ENCODE measurements around the gene DLEC1. TPM values are rescaled to one million over a fixed set of nuclear protein-coding genes. Genes with fewer than 3 reads are reported as not detected.
A peak's percentile ranks its signal among the peaks of the same experiment; 100 is the strongest.

DLEC1 gene
- total and polyA plus RNA-seq, 3 experiments from 2014 or later: 0.56 to 1.3 (median 1.0) TPM

DNA sequence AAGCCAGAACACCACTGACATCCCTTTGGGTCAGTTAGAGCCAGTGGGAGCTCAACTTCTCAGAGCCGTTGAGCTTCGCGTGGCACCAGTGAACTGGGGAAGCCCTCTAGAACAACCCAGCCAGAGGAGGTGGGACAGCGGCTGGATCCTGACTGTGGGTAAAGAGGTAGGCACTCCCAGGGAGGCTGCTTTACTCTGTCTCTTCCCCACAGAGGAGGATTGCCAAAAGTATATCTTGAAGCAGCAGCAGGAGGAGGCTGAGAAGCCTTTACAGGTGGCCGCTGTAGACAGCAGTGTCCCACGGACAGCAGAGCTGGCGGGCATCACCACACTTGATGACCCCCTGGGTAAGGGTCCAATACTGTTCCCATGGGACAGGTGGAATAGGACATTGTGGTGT is 100.6 kb downstream of the DLEC1 start:
- H3K27ac ChIP-seq (ENCODE audit: low read depth, low read length): peak overlapping the region; percentile 89
- peaks cover 9% of the 10 kb centered on the region for H3K36me3 ChIP-seq (ENCODE audit: insufficient read depth, low read length)
- peak overlapping the region; percentile 97 for H3K4me3 ChIP-seq (ENCODE audit: low read length)
- Mint-ChIP-seq H3K4me1 (peaks cover 54 to 63% (median 60%) of the 10 kb centered on the region in 3 donors), H3K4me3 (peak overlapping the region; percentile 87 to 99 (median 95)), H3K36me3 (peaks cover 0 to 53% (median 14%) of the 10 kb centered on the region in 3 donors), H3K9me3 (no peaks in the 10 kb centered on the region), H3K27me3 (peaks cover 0 to 2% of the 10 kb centered on the region in 2 donors), H3K27ac (peak overlapping the region; percentile 79 to 100 (median 96))
- H3K9me3 ChIP-seq (ENCODE audit: low read length): no peaks in the 10 kb centered on the region
- peaks cover 37% of the 10 kb centered on the region for H3K4me1 ChIP-seq (ENCODE audit: insufficient read depth, low read length)
- DNase-seq: no peak
- POLR2A ChIA-PET: interaction anchor here (2.7 kb wide), 1 partner anchor 26 kb away, joined by 17 read pairs; the partner anchor contains the start of gene OXSR1
- no peaks in the 10 kb centered on the region for H3K27me3 ChIP-seq (ENCODE audit: insufficient read depth, low read length, poor library complexity, severe bottlenecking)
- CTCF ChIA-PET: interaction anchor here (1.0 to 7.7 kb wide), 3 partner anchors 14 to 25 kb away, joined by 3 to 60 read pairs (median 3); partner anchors contain the start of gene OXSR1

DNA sequence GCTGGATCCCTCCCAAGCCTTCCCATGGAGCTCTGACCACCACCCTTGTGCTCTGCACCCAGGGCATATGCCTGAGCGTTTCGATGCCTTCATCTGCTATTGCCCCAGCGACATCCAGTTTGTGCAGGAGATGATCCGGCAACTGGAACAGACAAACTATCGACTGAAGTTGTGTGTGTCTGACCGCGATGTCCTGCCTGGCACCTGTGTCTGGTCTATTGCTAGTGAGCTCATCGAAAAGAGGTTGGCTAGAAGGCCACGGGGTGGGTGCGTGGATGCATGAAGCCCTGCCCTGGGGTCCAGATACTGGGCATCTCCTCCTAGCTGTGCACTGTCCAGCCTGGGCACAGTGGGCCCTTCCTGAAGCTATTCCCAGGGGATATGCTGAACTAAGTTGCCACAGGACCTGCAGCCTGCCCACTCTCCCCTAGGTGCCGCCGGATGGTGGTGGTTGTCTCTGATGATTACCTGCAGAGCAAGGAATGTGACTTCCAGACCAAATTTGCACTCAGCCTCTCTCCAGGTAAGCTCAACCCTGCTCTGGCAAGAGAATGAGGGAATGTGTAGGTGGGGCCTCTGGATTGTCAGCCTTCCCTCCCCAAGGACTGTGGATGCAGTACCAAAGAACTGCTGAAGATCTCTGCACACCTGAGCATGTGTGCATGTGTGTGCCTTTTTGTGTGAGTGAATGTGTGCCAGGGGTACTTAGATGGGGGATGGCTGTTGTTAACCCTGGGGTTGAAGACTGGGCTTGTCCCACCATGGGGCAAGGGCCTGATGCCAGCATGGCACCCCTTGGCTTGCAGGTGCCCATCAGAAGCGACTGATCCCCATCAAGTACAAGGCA is 101.5 kb downstream of the DLEC1 start:
- Mint-ChIP-seq H3K4me3 (peak overlapping the region; percentile 87 to 99 (median 95)), H3K9me3 (peaks cover 0 to 4% (median 4%) of the 10 kb centered on the region in 5 donors), H3K27me3 (peaks cover 0 to 2% of the 10 kb centered on the region in 2 donors), H3K36me3 (peaks cover 4 to 46% (median 14%) of the 10 kb centered on the region in 3 donors), H3K27ac (peak overlapping the region; percentile 2 to 99 (median 80)), H3K4me1 (peaks cover 47 to 54% (median 52%) of the 10 kb centered on the region in 3 donors)
- Histone ChIP-seq H3K9me3 (ENCODE audit: low read length) (no peaks in the 10 kb centered on the region), H3K4me1 (ENCODE audit: insufficient read depth, low read length) (peaks cover 31% of the 10 kb centered on the region), H3K36me3 (ENCODE audit: insufficient read depth, low read length) (peaks cover 9% of the 10 kb centered on the region), H3K27me3 (ENCODE audit: insufficient read depth, low read length, poor library complexity, severe bottlenecking) (no peaks in the 10 kb centered on the region), H3K27ac (ENCODE audit: low read depth, low read length) (no peak overlapping the region), H3K4me3 (ENCODE audit: low read length) (no peak overlapping the region)
- CTCF ChIA-PET: interaction anchor here (1.0 to 7.7 kb wide), 3 partner anchors 13 to 206 kb away, joined by 3 to 60 read pairs (median 3); partner anchors contain the start of genes OXSR1 and XYLB
- DNase-seq: no peak
- POLR2A ChIA-PET: interaction anchor here (2.7 kb wide), 1 partner anchor 25 kb away, joined by 17 read pairs; the partner anchor contains the start of gene OXSR1

DNA sequence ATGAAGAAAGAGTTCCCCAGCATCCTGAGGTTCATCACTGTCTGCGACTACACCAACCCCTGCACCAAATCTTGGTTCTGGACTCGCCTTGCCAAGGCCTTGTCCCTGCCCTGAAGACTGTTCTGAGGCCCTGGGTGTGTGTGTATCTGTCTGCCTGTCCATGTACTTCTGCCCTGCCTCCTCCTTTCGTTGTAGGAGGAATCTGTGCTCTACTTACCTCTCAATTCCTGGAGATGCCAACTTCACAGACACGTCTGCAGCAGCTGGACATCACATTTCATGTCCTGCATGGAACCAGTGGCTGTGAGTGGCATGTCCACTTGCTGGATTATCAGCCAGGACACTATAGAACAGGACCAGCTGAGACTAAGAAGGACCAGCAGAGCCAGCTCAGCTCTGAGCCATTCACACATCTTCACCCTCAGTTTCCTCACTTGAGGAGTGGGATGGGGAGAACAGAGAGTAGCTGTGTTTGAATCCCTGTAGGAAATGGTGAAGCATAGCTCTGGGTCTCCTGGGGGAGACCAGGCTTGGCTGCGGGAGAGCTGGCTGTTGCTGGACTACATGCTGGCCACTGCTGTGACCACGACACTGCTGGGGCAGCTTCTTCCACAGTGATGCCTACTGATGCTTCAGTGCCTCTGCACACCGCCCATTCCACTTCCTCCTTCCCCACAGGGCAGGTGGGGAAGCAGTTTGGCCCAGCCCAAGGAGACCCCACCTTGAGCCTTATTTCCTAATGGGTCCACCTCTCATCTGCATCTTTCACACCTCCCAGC is 102.4 kb downstream of the DLEC1 start:
- Mint-ChIP-seq H3K27me3 (peaks cover 0 to 2% of the 10 kb centered on the region in 2 donors), H3K4me3 (peak overlapping the region in 6 of 7 donors; percentile 29 to 99 (median 56)), H3K9me3 (peaks cover 0 to 12% (median 12%) of the 10 kb centered on the region in 5 donors), H3K36me3 (peaks cover 10 to 41% (median 17%) of the 10 kb centered on the region in 3 donors), H3K27ac (peak overlapping the region; percentile 10 to 93 (median 68)), H3K4me1 (peaks cover 39 to 46% (median 44%) of the 10 kb centered on the region in 3 donors)
- ChIA-PET POLR2A (no interaction called here), CTCF (interaction anchor here (1.1 to 7.7 kb wide), 3 partner anchors 16 to 205 kb away, joined by 3 to 60 read pairs (median 3); partner anchors contain the start of genes OXSR1 and XYLB)
- Histone ChIP-seq H3K4me3 (ENCODE audit: low read length) (no peak overlapping the region), H3K27ac (ENCODE audit: low read depth, low read length) (no peak overlapping the region), H3K36me3 (ENCODE audit: insufficient read depth, low read length) (peaks cover 9% of the 10 kb centered on the region), H3K27me3 (ENCODE audit: insufficient read depth, low read length, poor library complexity, severe bottlenecking) (no peaks in the 10 kb centered on the region), H3K9me3 (ENCODE audit: low read length) (peaks cover 5% of the 10 kb centered on the region), H3K4me1 (ENCODE audit: insufficient read depth, low read length) (peaks cover 28% of the 10 kb centered on the region)
- DNase-seq: no peak

DNA sequence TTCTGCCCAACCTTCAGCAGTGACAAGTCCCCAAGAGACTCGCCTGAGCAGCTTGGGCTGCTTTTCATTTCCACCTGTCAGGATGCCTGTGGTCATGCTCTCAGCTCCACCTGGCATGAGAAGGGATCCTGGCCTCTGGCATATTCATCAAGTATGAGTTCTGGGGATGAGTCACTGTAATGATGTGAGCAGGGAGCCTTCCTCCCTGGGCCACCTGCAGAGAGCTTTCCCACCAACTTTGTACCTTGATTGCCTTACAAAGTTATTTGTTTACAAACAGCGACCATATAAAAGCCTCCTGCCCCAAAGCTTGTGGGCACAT is 102.9 kb downstream of the DLEC1 start:
- peaks cover 0 to 2% of the 10 kb centered on the region in 2 donors for H3K27me3 Mint-ChIP-seq
- H3K4me1 Mint-ChIP-seq: peaks cover 39 to 45% (median 43%) of the 10 kb centered on the region in 3 donors
- CTCF ChIA-PET: interaction anchor here (1.3 to 7.7 kb wide), 2 partner anchors 15 to 23 kb away, joined by 3 to 60 read pairs; partner anchors contain the start of gene OXSR1
- Histone ChIP-seq H3K4me3 (ENCODE audit: low read length) (no peak overlapping the region), H3K9me3 (ENCODE audit: low read length) (peaks cover 10% of the 10 kb centered on the region), H3K27ac (ENCODE audit: low read depth, low read length) (no peak overlapping the region), H3K36me3 (ENCODE audit: insufficient read depth, low read length) (peaks cover 9% of the 10 kb centered on the region), H3K27me3 (ENCODE audit: insufficient read depth, low read length, poor library complexity, severe bottlenecking) (no peaks in the 10 kb centered on the region), H3K4me1 (ENCODE audit: insufficient read depth, low read length) (peaks cover 28% of the 10 kb centered on the region)
- H3K36me3 Mint-ChIP-seq: peaks cover 15 to 39% (median 18%) of the 10 kb centered on the region in 3 donors
- peak overlapping the region in 3 of 7 donors; percentile 9 to 96 (median 52) for H3K4me3 Mint-ChIP-seq
- H3K9me3 Mint-ChIP-seq: peaks cover 5 to 16% (median 13%) of the 10 kb centered on the region in 5 donors
- H3K27ac Mint-ChIP-seq: peak overlapping the region in 5 of 8 donors; percentile 6 to 78 (median 24)
- no peak for DNase-seq
- POLR2A ChIA-PET: no interaction called here

DNA sequence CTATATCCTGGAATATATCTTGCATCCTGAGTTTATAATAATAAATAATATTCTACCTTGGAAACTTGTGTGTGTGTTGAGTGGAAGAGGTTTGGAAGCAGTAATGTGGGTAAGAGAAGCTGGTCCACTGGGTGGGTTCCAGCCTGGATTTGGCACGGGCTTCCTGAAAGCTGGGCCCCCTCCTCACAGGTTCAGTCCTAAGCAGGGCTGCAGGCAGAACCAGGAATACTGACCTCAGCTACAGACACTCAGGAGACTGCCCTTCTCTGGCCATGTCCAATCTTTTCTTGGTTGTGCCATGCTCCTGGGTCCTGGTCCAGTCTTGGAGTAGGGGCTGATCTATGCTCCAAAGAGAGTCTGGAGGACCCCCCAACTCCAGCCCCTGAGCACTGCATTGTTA is 104.0 kb downstream of the DLEC1 start:
- Histone ChIP-seq H3K9me3 (ENCODE audit: low read length) (peaks cover 11% of the 10 kb centered on the region), H3K36me3 (ENCODE audit: insufficient read depth, low read length) (peaks cover 9% of the 10 kb centered on the region), H3K27me3 (ENCODE audit: insufficient read depth, low read length, poor library complexity, severe bottlenecking) (no peaks in the 10 kb centered on the region), H3K4me3 (ENCODE audit: low read length) (no peak overlapping the region), H3K4me1 (ENCODE audit: insufficient read depth, low read length) (peaks cover 21% of the 10 kb centered on the region), H3K27ac (ENCODE audit: low read depth, low read length) (no peak overlapping the region)
- Mint-ChIP-seq H3K9me3 (peaks cover 13 to 21% (median 18%) of the 10 kb centered on the region in 5 donors), H3K27ac (peak overlapping the region in 2 of 8 donors; percentile 12 to 24), H3K36me3 (peaks cover 18 to 36% (median 23%) of the 10 kb centered on the region in 3 donors), H3K27me3 (peaks cover 0 to 2% of the 10 kb centered on the region in 2 donors), H3K4me1 (peaks cover 33 to 39% (median 34%) of the 10 kb centered on the region in 3 donors), H3K4me3 (peak overlapping the region in 1 of 7 donors; percentile 96)
- POLR2A ChIA-PET: interaction anchor here (1.1 kb wide), 1 partner anchor 22 kb away, joined by 3 read pairs; the partner anchor contains the start of gene OXSR1
- DNase-seq: no peak
- CTCF ChIA-PET: interaction anchor here (1.3 to 7.7 kb wide), 2 partner anchors 14 to 22 kb away, joined by 3 to 60 read pairs; partner anchors contain the start of gene OXSR1

DNA sequence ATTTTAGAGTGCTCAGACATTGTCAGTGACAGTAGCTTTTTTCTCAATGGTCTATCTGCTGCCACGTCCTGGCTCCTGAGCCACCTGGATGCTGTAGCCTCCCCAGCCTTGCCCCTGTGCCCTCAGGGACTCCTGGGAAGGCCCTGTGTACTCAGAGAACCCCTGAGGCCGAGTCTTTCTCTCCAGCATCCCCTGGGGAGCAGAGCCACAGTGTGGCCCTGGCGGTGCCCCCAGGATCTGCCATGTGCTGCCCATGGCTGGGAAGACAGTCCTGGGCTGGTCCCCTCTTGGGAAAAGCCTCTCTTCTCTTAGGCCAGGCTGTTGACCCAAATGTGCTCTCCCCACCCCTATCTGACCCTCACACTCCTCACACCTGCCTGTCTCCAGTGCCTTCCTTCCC is 104.5 kb downstream of the DLEC1 start:
- CTCF ChIA-PET: interaction anchor here (7.7 kb wide), 1 partner anchor 21 kb away, joined by 60 read pairs; the partner anchor contains the start of gene OXSR1
- Histone ChIP-seq H3K36me3 (ENCODE audit: insufficient read depth, low read length) (peaks cover 9% of the 10 kb centered on the region), H3K27me3 (ENCODE audit: insufficient read depth, low read length, poor library complexity, severe bottlenecking) (no peaks in the 10 kb centered on the region), H3K4me3 (ENCODE audit: low read length) (no peak overlapping the region), H3K27ac (ENCODE audit: low read depth, low read length) (no peak overlapping the region), H3K9me3 (ENCODE audit: low read length) (peaks cover 11% of the 10 kb centered on the region), H3K4me1 (ENCODE audit: insufficient read depth, low read length) (peaks cover 18% of the 10 kb centered on the region)
- Mint-ChIP-seq H3K4me1 (peaks cover 28 to 34% (median 29%) of the 10 kb centered on the region in 3 donors), H3K9me3 (peaks cover 13 to 21% (median 18%) of the 10 kb centered on the region in 5 donors), H3K36me3 (peaks cover 18 to 31% (median 23%) of the 10 kb centered on the region in 3 donors), H3K27ac (peak overlapping the region in 1 of 8 donors; percentile 36), H3K4me3 (no peak overlapping the region), H3K27me3 (peaks cover 0 to 2% of the 10 kb centered on the region in 2 donors)
- POLR2A ChIA-PET: interaction anchor here (1.1 kb wide), 1 partner anchor 21 kb away, joined by 3 read pairs; the partner anchor contains the start of gene OXSR1
- no peak for DNase-seq

DNA sequence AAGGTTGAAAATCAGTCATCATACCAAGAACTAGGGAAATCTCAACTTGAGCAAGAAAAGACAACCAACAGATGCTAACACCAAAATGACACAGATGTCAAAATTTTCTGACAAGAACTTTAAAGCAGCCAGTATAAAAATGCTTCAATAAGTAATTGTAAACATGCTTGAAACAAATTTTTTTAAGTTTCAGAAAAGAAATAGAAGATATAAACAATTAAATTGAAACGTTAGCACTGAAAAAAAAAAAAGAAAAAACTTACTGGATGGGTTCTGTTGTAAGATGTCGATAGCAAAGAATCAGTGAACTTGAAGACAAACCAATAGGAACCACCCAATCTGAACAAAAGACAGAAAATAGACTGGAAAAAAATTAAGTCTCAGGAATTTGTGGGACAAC is 107.5 kb downstream of the DLEC1 start:
- Histone ChIP-seq H3K27me3 (ENCODE audit: insufficient read depth, low read length, poor library complexity, severe bottlenecking) (no peaks in the 10 kb centered on the region), H3K4me1 (ENCODE audit: insufficient read depth, low read length) (peaks cover 8% of the 10 kb centered on the region), H3K9me3 (ENCODE audit: low read length) (peaks cover 11% of the 10 kb centered on the region), H3K4me3 (ENCODE audit: low read length) (no peak overlapping the region), H3K36me3 (ENCODE audit: insufficient read depth, low read length) (peaks cover 5% of the 10 kb centered on the region), H3K27ac (ENCODE audit: low read depth, low read length) (no peak overlapping the region)
- Mint-ChIP-seq H3K36me3 (peaks cover 11 to 23% (median 12%) of the 10 kb centered on the region in 3 donors), H3K4me1 (peaks cover 16 to 21% (median 20%) of the 10 kb centered on the region in 3 donors), H3K4me3 (no peak overlapping the region), H3K9me3 (peaks cover 13 to 21% (median 18%) of the 10 kb centered on the region in 5 donors), H3K27ac (no peak overlapping the region), H3K27me3 (peaks cover 0 to 2% of the 10 kb centered on the region in 2 donors)
- no peak for DNase-seq
- ChIA-PET CTCF (no interaction called here), POLR2A (interaction anchor here (2.3 kb wide), 1 partner anchor 19 kb away, joined by 5 read pairs; the partner anchor contains the start of gene OXSR1)
